Measurements from ENCODE around the gene LAMB1.
"Not testable (repeated sequence)": the region's sequence is repeated elsewhere in the genome, so short reads cannot be mapped to it uniquely, and the experiment has no call there.

LAMB1 gene

GRCh38 chr7:107971613-107972012 lies 31.3 kb downstream of the LAMB1 start:
- DNase-seq (ENCODE audit: low spot score): no peak

GRCh38 chr7:107971100-107971499 lies 31.9 kb downstream of the LAMB1 start:
- DNase-seq (ENCODE audit: low spot score): no peak

- no peak for DNase-seq (ENCODE audit: low spot score)
These were observed 33.1 kb downstream of the LAMB1 start for GRCh38 chr7:107969856-107970255.

DNA sequence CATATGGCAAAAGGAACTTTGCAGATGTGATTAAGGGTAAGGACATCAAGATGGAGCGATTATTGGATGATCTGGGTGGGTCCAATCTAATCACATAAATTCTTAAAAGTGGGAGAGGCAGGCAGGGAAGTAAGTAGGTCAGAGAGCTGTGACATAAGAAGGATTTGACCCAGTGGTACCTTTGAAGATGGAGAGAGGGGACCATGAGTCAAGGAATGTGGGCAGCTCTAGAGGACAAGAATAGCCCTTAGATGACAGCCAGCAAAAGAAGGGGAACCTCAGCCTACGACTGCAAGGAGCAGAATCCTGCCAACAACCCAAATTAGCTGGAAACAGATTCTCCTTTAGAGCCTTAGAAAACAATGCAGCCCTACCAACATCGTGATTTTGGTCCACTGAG lies 34.5 kb downstream of the LAMB1 start:
- DNase-seq (ENCODE audit: low spot score): no peak

GRCh38 chr7:107967420-107967819 lies 35.5 kb downstream of the LAMB1 start:
- DNase-seq (ENCODE audit: low spot score): no peak

GRCh38 chr7:107966711-107967110 lies 36.2 kb downstream of the LAMB1 start:
- no peak for DNase-seq (ENCODE audit: low spot score)

- DNase-seq (ENCODE audit: low spot score): no peak
These were observed 38.5 kb downstream of the LAMB1 start for GRCh38 chr7:107964510-107964909.

DNA sequence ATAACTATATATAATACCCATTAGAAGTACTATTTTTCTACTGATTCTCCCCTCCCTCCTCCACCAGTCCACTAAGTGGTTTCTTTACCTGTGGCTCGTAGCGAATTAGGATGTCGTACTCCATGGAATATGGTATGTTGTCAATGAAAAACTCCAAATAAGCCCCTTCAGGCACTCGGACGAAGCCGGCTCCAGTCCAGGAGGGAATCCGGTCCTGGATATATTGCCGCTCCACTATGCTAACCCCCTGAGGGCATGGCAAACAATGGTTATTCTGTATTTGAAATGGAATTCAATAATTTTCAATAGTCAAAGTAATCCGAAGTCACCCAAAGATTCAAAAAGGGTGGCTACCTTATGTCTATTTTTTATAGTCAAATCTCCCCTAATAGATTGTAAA lies 40.1 kb downstream of the LAMB1 start:
- no peak for DNase-seq (ENCODE audit: low spot score)

- no peak for DNase-seq (ENCODE audit: low spot score)
These were observed 41.6 kb downstream of the LAMB1 start for GRCh38 chr7:107961405-107961804.

DNA sequence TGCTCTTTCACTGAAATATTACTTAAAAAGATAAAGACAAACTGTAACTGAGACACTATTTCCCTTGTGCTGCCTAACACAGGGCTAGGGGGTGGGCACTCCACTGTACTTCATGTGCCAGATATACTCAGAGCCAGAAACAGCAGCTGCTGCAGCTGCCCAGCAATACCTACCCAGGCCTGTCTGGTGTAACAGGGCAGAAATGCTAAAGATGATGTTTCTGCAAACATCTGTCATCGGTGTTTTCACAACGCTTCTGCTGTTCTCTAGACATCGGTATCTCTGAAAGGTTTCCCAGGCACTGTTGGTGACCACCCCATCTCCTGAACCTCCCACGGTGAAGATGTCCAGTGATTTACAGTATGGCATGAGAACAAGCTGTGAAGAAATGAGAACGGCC lies 42.7 kb downstream of the LAMB1 start:
- no peak for DNase-seq (ENCODE audit: low spot score)

DNA sequence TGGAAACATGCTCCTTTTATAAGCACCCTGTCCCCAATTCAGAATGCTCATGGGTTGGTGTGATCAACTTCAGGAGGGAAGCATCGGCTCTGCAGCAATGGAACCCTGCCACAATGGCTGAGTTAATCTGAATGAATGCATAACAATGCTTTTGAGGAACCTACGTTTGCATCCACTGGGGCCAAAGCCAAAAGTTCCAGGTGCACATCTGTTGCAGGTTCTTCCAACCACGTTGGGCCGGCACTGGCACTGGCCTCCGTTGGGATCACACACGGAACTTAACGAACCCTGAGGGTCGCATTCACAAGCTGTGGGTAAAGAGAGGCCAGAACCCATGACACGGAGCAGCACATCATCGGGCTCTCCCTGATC lies 43.4 kb downstream of the LAMB1 start:
- DNase-seq (ENCODE audit: low spot score): no peak

GRCh38 chr7:107958764-107959526 lies 44.0 kb downstream of the LAMB1 start:
- no peak for DNase-seq (ENCODE audit: low spot score)

- DNase-seq (ENCODE audit: low spot score): no peak
These were observed 45.5 kb downstream of the LAMB1 start for GRCh38 chr7:107957436-107957835.

- not testable (repeated sequence) for DNase-seq (ENCODE audit: low spot score)
These were observed 46.0 kb downstream of the LAMB1 start for GRCh38 chr7:107956950-107957349.

GRCh38 chr7:107955394-107955793 lies 47.6 kb downstream of the LAMB1 start:
- no peak for DNase-seq (ENCODE audit: low spot score)

GRCh38 chr7:107953924-107954303 lies 49.0 kb downstream of the LAMB1 start:
- no peak for DNase-seq (ENCODE audit: low spot score)

GRCh38 chr7:107953265-107953923 lies 49.6 kb downstream of the LAMB1 start:
- DNase-seq (ENCODE audit: low spot score): no peak

GRCh38 chr7:107951896-107952295 lies 51.1 kb downstream of the LAMB1 start:
- DNase-seq (ENCODE audit: low spot score): no peak

DNA sequence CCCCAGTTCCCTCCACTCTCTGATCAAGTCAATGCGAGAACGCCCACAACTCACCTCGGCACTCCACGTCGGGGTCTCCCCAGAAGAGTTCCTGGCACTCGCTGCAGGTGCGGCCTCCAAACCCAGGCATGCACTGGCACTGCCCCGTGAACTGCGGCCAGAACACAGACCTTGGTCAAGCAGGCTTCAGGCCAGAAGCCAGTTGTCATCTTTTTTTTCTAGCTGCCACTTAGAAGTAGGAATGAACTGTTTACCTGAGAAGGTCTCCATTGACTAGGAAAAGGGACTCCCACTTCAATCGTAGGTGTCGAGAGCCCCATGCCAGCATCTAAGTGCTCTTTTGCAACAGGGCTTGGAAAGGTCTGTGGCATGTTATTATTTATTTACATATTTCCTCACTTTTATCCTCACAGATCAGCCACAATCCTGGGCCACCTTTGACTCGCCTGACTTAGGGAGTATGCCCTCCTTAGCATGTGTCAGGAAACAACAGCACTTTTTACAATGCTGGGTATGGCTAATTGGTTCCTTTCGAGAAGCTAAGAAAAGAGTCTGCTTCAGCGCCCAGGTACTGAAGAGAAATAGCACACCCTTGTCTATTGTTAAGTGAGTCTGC lies 51.7 kb downstream of the LAMB1 start:
- no peak for DNase-seq (ENCODE audit: low spot score)

GRCh38 chr7:107949443-107949935 lies 53.5 kb downstream of the LAMB1 start:
- no peak for DNase-seq (ENCODE audit: low spot score)

- no peak for DNase-seq (ENCODE audit: low spot score)
These were observed 54.1 kb downstream of the LAMB1 start for GRCh38 chr7:107948645-107949442.

DNA sequence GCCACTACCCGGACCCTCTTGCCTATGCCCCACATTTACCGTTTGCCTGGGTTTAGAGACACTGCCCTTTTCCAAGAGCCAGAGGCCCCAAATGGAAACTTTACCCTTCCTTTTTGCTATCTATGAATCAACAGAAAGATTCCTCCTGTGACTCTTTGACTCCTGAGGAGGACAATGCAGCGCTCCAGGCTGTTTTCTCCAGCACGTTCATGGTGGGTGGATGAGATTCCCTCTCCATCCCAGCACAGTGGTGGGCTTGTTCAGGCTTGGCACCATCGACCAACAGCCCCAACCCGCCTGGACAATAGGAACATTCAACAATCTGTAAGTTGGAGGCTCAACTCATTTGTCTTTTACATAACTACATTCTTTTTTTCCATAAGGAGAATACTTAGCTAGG lies 56.1 kb downstream of the LAMB1 start:
- no peak for DNase-seq (ENCODE audit: low spot score)
